ENCODE measurements around the gene RABGEF1. TPM values are rescaled to one million over a fixed set of nuclear protein-coding genes. Genes with fewer than 3 reads are reported as not detected.
"Not testable (repeated sequence)": the region's sequence is repeated elsewhere in the genome, so short reads cannot be mapped to it uniquely, and the experiment has no call there.

The RABGEF1 gene
- total and polyA plus RNA-seq, 2 of the 8 experiments (the other 6 are each of a cell fraction or from before 2014, with no cell fraction given) = 10.2 to 18.0 TPM

DNA sequence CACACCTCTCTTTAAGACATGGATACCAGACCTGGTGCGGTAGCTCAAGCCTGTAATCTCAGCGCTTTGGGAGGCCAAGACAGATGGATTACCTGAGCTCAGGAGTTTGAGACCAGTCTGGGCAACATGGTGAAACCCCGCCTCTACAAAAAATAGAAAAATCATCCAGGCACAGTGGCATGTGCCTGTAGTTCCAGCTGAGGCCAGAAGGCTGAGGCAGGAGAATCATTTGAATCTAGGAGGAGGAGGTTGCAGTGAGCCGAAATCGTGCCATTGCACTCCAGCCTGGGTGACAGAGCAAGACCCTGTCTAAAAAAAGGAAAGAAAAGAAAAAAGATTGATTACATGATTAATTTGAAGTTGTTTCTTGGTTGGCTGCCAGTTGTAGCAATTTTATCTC lies 35.9 kb downstream of the RABGEF1 start:
- TF ChIP-seq, protein P1, sequence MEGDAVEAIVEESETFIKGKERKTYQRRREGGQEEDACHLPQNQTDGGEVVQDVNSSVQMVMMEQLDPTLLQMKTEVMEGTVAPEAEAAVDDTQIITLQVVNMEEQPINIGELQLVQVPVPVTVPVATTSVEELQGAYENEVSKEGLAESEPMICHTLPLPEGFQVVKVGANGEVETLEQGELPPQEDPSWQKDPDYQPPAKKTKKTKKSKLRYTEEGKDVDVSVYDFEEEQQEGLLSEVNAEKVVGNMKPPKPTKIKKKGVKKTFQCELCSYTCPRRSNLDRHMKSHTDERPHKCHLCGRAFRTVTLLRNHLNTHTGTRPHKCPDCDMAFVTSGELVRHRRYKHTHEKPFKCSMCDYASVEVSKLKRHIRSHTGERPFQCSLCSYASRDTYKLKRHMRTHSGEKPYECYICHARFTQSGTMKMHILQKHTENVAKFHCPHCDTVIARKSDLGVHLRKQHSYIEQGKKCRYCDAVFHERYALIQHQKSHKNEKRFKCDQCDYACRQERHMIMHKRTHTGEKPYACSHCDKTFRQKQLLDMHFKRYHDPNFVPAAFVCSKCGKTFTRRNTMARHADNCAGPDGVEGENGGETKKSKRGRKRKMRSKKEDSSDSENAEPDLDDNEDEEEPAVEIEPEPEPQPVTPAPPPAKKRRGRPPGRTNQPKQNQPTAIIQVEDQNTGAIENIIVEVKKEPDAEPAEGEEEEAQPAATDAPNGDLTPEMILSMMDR (IDR thresholded peaks at IDR 0.05; ENCODE audit: control extremely low read depth in 1 of 3, insufficient read depth in 1 of 3, low read depth in 1 of 3, low read length in 3 of 3) = peak in 1 of 3 experiments; percentile 5; a peak in 1 of 4 replicates
- WGBS, 2 experiments (ENCODE audit: extremely low coverage in 1 of 2, insufficient coverage in 1 of 2, insufficient read length in 1 of 2, insufficient replicate concordance in 2 of 2, low coverage in 1 of 2, low lambda C conversion rate in 2 of 2, missing lambda C conversion rate in 1 of 2) = 89% methylated on average over 5 of the region's 5 CpGs; no CpG with 5 or more reads in 1 of the 2 experiments
- not testable (repeated sequence) for FAIRE-seq; H2AFZ ChIP-seq (ENCODE audit: low read length); H4K91ac ChIP-seq (replicated peaks; ENCODE audit: insufficient read length, low read length); H3K23ac ChIP-seq (ENCODE audit: insufficient read length); H4K5ac ChIP-seq (ENCODE audit: insufficient read length, low read depth, low read length); H3K27ac ChIP-seq (ENCODE audit: low read depth, low read length); H3K4ac ChIP-seq (replicated peaks; ENCODE audit: insufficient read length, low read depth, low read length); H2AK5ac ChIP-seq (ENCODE audit: low read depth, low read length); H3K4me2 ChIP-seq (ENCODE audit: insufficient read depth in 1 of 2, low read depth in 2 of 2, low read length in 2 of 2); H4K20me1 ChIP-seq (replicated peaks in 1 of 2; ENCODE audit: control insufficient read depth in 1 of 2, insufficient read depth in 2 of 2, low read length in 2 of 2); H3K9me3 ChIP-seq (ENCODE audit: insufficient read depth in 2 of 2, low read depth in 1 of 2, low read length in 1 of 2); H3K4me1 ChIP-seq (replicated peaks in 1 of 4; ENCODE audit: control insufficient read depth in 3 of 4, insufficient read depth in 4 of 4, low read length in 3 of 4); H3K18ac ChIP-seq (ENCODE audit: extremely low read depth, low read length); H3K79me2 ChIP-seq (ENCODE audit: control insufficient read depth in 1 of 2, insufficient read depth in 2 of 2, low read length in 2 of 2); H2BK5ac ChIP-seq (ENCODE audit: low read depth, low read length); DNase-seq (ENCODE audit: low read depth in 1 of 2, low spot score in 2 of 2); H2BK20ac ChIP-seq (ENCODE audit: low read length); H3K4me3 ChIP-seq (ENCODE audit: extremely low read depth in 1 of 4, insufficient read depth in 2 of 4, low read depth in 3 of 4, low read length in 4 of 4); H3K79me1 ChIP-seq (ENCODE audit: low read depth, low read length); H3K27me3 ChIP-seq (replicated peaks in 1 of 4; ENCODE audit: control insufficient read depth in 3 of 4, extremely low read depth in 1 of 4, insufficient read depth in 3 of 4, low read length in 3 of 4); H2BK12ac ChIP-seq (ENCODE audit: low read depth, low read length); H3K23me2 ChIP-seq (ENCODE audit: low read depth, low read length); H3K56ac ChIP-seq (replicated peaks; ENCODE audit: insufficient read length, low read depth, low read length); H2BK15ac ChIP-seq (ENCODE audit: low read length); H3K14ac ChIP-seq (ENCODE audit: insufficient read length); H2BK120ac ChIP-seq (replicated peaks; ENCODE audit: low read depth, low read length); H4K8ac ChIP-seq (ENCODE audit: extremely low read depth, insufficient read depth, low read length); H3K9ac ChIP-seq (replicated peaks in 1 of 4; ENCODE audit: extremely low read depth in 1 of 4, low read depth in 3 of 4, low read length in 3 of 4)
- ChIA-PET POLR2A (ENCODE audit: partially characterized antibody) (interaction anchor here (1.3 kb wide), 1 partner anchor 33 kb away, joined by 4 read pairs; no protein-coding TSS in a partner anchor), CTCF (ENCODE audit: partially characterized antibody) (interaction anchor here (0.7 to 1.6 kb wide), 9 partner anchors 9 to 255 kb away, joined by 3 to 7 read pairs (median 4); no protein-coding TSS in a partner anchor)
- H3K36me3 ChIP-seq (ENCODE audit: control insufficient read depth in 2 of 4, insufficient read depth in 4 of 4, low read length in 3 of 4) = peaks cover 0 to 33% (median 14%) of the 10 kb centered on the region in 4 experiments; a peak in 5 of 8 replicates
